HCT116 (cell line): ENCODE data around the gene FBH1. TPM values are rescaled to one million over a fixed set of nuclear protein-coding genes. Genes with fewer than 3 reads are reported as not detected.

Experiments
- ATAC-seq: fragments of 200-7000 bp; cut with Tn5 transposase; 2 replicates; pipeline ENCODE4 v1.9.1; 2020; ENCODE audit warnings: mild to moderate bottlenecking, moderate library complexity
- BruUV-seq: library from RNA; stranded (reverse); fragments of 400-500 nt; replicated peaks from 2 replicates; lab custom pipeline; 2021; lab: Mats Ljungman, UMichigan
- CTCF ChIA-PET: fragments of 300-600 bp; sonication (Branson Sonifier 250); formaldehyde crosslinking; loops from one replicate; lab custom pipeline; 2021; ENCODE audit warnings: antibody characterized with exemption; lab: Charles Lee
- POLR2A ChIA-PET: fragments of 300-600, 350-600 bp; sonication (Branson Sonifier 250); formaldehyde crosslinking; loops from one replicate; lab custom pipeline; 2021; ENCODE audit warnings: antibody characterized with exemption; lab: Charles Lee
- RAD21 ChIA-PET, 2 experiments: fragments of 300-600 bp; sonication (Branson Sonifier 250); formaldehyde crosslinking; loops; one replicate each; lab custom pipeline; 2023; ENCODE audit warnings: low total read pairs in 2 of 2; ENCODE audit not compliant: uncharacterized antibody in 2 of 2, unreplicated experiment in 2 of 2, low non-redundant PET in 1 of 2; lab: Charles Lee
- DNase-seq: peaks from one replicate; pipeline ENCODE4 v3.0.0-alpha.2; 2010; ENCODE audit warnings: low read depth, low spot score
- H2AFZ ChIP-seq: fragments of 200-600 bp; shearing (Covaris generic), sonication (generic); 2 replicates; pipeline ENCODE4 v1.6.1; 2017; ENCODE audit warnings: low read depth, mixed run types, mixed read lengths, antibody characterized with exemption, low read length; ENCODE audit not compliant: poor library complexity, severe bottlenecking
- H3K27ac ChIP-seq: 2 replicates; pipeline ENCODE4 v1.5.1; 2012; ENCODE audit warnings: low read depth, low read length
- H3K27me3 ChIP-seq: fragments of 200-600 bp; sonication (generic); 2 replicates; pipeline ENCODE4 v1.6.1; 2016; ENCODE audit warnings: mixed run types, low read length, mixed read lengths; ENCODE audit not compliant: insufficient read depth
- H3K36me3 ChIP-seq, 2 experiments: fragments of 200-500 bp in 1 of 2; fragments of 200-600 bp in 1 of 2; sonication (Bioruptor generic) in 1 of 2; sonication (generic) in 1 of 2; 2 replicates each; pipeline versions ENCODE4 v1.5.1 to v1.6.1; 2014 to 2016; ENCODE audit warnings: low read length in 2 of 2, inconsistent platforms in 1 of 2, mixed read lengths in 1 of 2, mixed run types in 1 of 2; ENCODE audit not compliant: insufficient read depth in 2 of 2, control insufficient read depth in 1 of 2
- H3K4me1 ChIP-seq, 2 experiments: fragments of 200-600 bp in 1 of 2; sonication (generic) in 1 of 2; 2 replicates each; pipeline versions ENCODE4 v1.5.1 to v1.6.1; 2012 to 2017; ENCODE audit warnings: low read length in 2 of 2, inconsistent platforms in 1 of 2, mild to moderate bottlenecking in 1 of 2, mixed read lengths in 1 of 2, mixed run types in 1 of 2, moderate library complexity in 1 of 2; ENCODE audit not compliant: insufficient read depth in 2 of 2, control insufficient read depth in 1 of 2
- H3K4me2 ChIP-seq: fragments of 200-600 bp; sonication (generic); 2 replicates; pipeline ENCODE4 v1.6.1; 2017; ENCODE audit warnings: mixed run types, low read length, mixed read lengths
- H3K4me3 ChIP-seq, 2 experiments: fragments of 200-600 bp in 1 of 2; sonication (generic) in 1 of 2; replicated peaks in 1 of 2; 2 replicates each; pipeline ENCODE4 v1.5.1; 2011 to 2016; ENCODE audit warnings: low read length in 2 of 2, control low read depth in 1 of 2, low read depth in 1 of 2, mild to moderate bottlenecking in 1 of 2, mixed read lengths in 1 of 2, mixed run types in 1 of 2
- H3K79me2 ChIP-seq: fragments of 200-600 bp; sonication (generic); 2 replicates; pipeline ENCODE4 v1.6.1; 2017; ENCODE audit warnings: mild to moderate bottlenecking, mixed run types, low read length, moderate library complexity, mixed read lengths; ENCODE audit not compliant: insufficient read depth
- H3K9ac ChIP-seq: fragments of 200-600 bp; sonication (generic); 2 replicates; pipeline ENCODE4 v1.6.1; 2016; ENCODE audit warnings: low read length, mixed read lengths
- H3K9me2 ChIP-seq: fragments of 200-600 bp; sonication (generic), shearing (Covaris generic); 2 replicates; pipeline ENCODE4 v1.6.1; 2017; ENCODE audit warnings: mixed run types, mild to moderate bottlenecking, moderate library complexity; ENCODE audit not compliant: insufficient read depth
- H3K9me3 ChIP-seq, 2 experiments: fragments of 200-500 bp in 1 of 2; fragments of 200-600 bp in 1 of 2; sonication (Bioruptor generic) in 1 of 2; sonication (generic) in 1 of 2; 2 replicates each; pipeline ENCODE4 v1.6.1; 2014 to 2017; ENCODE audit warnings: low read length in 2 of 2, mixed read lengths in 2 of 2, inconsistent platforms in 1 of 2, low read depth in 1 of 2, mild to moderate bottlenecking in 1 of 2, mixed run types in 1 of 2, moderate library complexity in 1 of 2; ENCODE audit not compliant: control insufficient read depth in 1 of 2, insufficient read depth in 1 of 2
- H4K20me1 ChIP-seq: fragments of 200-600 bp; sonication (generic), shearing (Covaris generic); 2 replicates; pipeline ENCODE4 v1.6.1; 2017; ENCODE audit warnings: mixed run types, mild to moderate bottlenecking, moderate library complexity; ENCODE audit not compliant: insufficient read depth
- CBX3 ChIP-seq: IDR thresholded peaks from 2 replicates; pipeline ENCODE4 v1.6.1; 2012; ENCODE audit warnings: low read depth
- CEBPB ChIP-seq: IDR thresholded peaks from 2 replicates; pipeline ENCODE4 v1.6.1; 2012; ENCODE audit warnings: low read depth
- CTCF ChIP-seq, 3 experiments: fragments of 200-600 bp in 1 of 3; sonication (generic) in 1 of 3; IDR thresholded peaks in 2 of 3; conservative IDR thresholded peaks in 1 of 3; 2 replicates each; pipeline ENCODE4 v1.5.1; 2012 to 2017; ENCODE audit warnings: low read depth in 2 of 3, low read length in 2 of 3, antibody characterized with exemption in 1 of 3, borderline replicate concordance in 1 of 3, control low read depth in 1 of 3, mild to moderate bottlenecking in 1 of 3, mixed read lengths in 1 of 3, mixed run types in 1 of 3, moderate library complexity in 1 of 3; ENCODE audit not compliant: insufficient read depth in 1 of 3
- EZH2 ChIP-seq: fragments of 200-600 bp; sonication (generic); IDR thresholded peaks from 2 replicates; pipeline ENCODE4 v1.6.1; 2017; ENCODE audit warnings: antibody characterized with exemption, mixed run types
- EZH2phosphoT487 ChIP-seq: fragments of 200-600 bp; IDR thresholded peaks from 2 replicates; pipeline ENCODE4 v1.6.1; 2018; ENCODE audit warnings: antibody characterized with exemption, borderline replicate concordance
- JUND ChIP-seq: IDR thresholded peaks from 2 replicates; pipeline ENCODE4 v1.6.1; 2012
- POLR2A ChIP-seq: IDR thresholded peaks from 2 replicates; pipeline ENCODE4 v1.7.0; 2011; ENCODE audit warnings: borderline replicate concordance; ENCODE audit not compliant: insufficient read depth, insufficient read length; ENCODE audit errors: extremely low read depth
- POLR2AphosphoS5 ChIP-seq: IDR thresholded peaks from 2 replicates; pipeline ENCODE4 v1.6.1; 2011; ENCODE audit warnings: mild to moderate bottlenecking, low read depth, low read length, moderate library complexity
- RAD21 ChIP-seq: IDR thresholded peaks from 2 replicates; pipeline ENCODE4 v1.6.1; 2012; ENCODE audit warnings: low read depth, mild to moderate bottlenecking
- SIN3A ChIP-seq: IDR thresholded peaks from 2 replicates; pipeline ENCODE4 v1.6.1; 2012; ENCODE audit warnings: low read depth
- SP1 ChIP-seq: IDR thresholded peaks from 2 replicates; pipeline ENCODE4 v1.6.1; 2012; ENCODE audit warnings: low read depth
- SRF ChIP-seq: IDR thresholded peaks from 2 replicates; pipeline ENCODE4 v1.6.1; 2012; ENCODE audit warnings: low read depth
- TCF7L2 ChIP-seq: IDR thresholded peaks from 2 replicates; pipeline ENCODE4 v1.7.0; 2011; ENCODE audit warnings: borderline replicate concordance, inconsistent platforms; ENCODE audit not compliant: insufficient read depth, insufficient read length; ENCODE audit errors: extremely low read depth
- YY1 ChIP-seq: IDR thresholded peaks from 2 replicates; pipeline ENCODE4 v1.6.1; 2011; ENCODE audit warnings: low read length, low read depth, moderate library complexity, mild to moderate bottlenecking; ENCODE audit not compliant: insufficient replicate concordance; ENCODE audit errors: extremely low read depth
- ZBTB33 ChIP-seq: IDR thresholded peaks from 2 replicates; pipeline ENCODE4 v1.6.1; 2011; ENCODE audit warnings: mild to moderate bottlenecking, low read length, moderate library complexity; ENCODE audit not compliant: insufficient replicate concordance; ENCODE audit errors: extremely low read depth
- ZFX ChIP-seq: fragments of 450-650 bp; IDR thresholded peaks from 2 replicates; pipeline ENCODE4 v1.6.1; 2017
- ZNF274 ChIP-seq: fragments of 200-500 bp; sonication (Bioruptor generic); IDR thresholded peaks from 2 replicates; pipeline ENCODE4 v1.6.1; 2014; ENCODE audit warnings: mild to moderate bottlenecking, low read depth, low read length, inconsistent platforms
- intact Hi-C: fragments of 100-400 bp; cut with micrococcal nuclease; formaldehyde crosslinking; loops from 2 replicates; pipeline ENCODE4 v1.10.0; 2022
- total RNA-seq: library from RNA; stranded (reverse); gene quantifications from one replicate; pipeline ENCODE4 v1.2.1, GENCODE V29; 2021; ENCODE audit not compliant: unreplicated experiment
- TF ChIP-seq, protein P1 (sequence below): IDR thresholded peaks from 2 replicates; pipeline ENCODE4 v1.6.1; 2012
- TF ChIP-seq, protein P2 (sequence below): IDR thresholded peaks from 2 replicates; pipeline ENCODE4 v1.6.1; 2012

FBH1 gene
- total RNA-seq, 1 experiment from 2014 or later = 70.2 TPM

GRCh38 chr10:5900247-5900646, 10.2 kb downstream of the FBH1 start:
- H3K27ac ChIP-seq = no peak overlapping the region
- POLR2A ChIA-PET = interaction anchor here (0.9 kb wide), 1 partner anchor 10 kb away, joined by 4 read pairs; the partner anchor contains the start of genes ANKRD16 and FBH1

More at GRCh38 chr10:5900247-5900646, 10.2 kb downstream of the FBH1 start:
- no peak for DNase-seq
- intact Hi-C loops = no loop called here
- BruUV-seq = no TSS peak
- no peak for ATAC-seq
- Histone ChIP-seq H3K79me2 (peaks cover 4% of the 10 kb centered on the region; the same call in 1 of the 2 replicates), H3K27me3 (no peaks in the 10 kb centered on the region), H3K9ac (no peak overlapping the region), H3K4me1 (no peaks in the 10 kb centered on the region), H2AFZ (no peak overlapping the region), H3K36me3 (peaks cover 3 to 21% of the 10 kb centered on the region in 2 experiments; a peak in 2 of 4 replicates), H3K9me3 (peaks cover 0 to 3% of the 10 kb centered on the region in 2 experiments; a peak in 1 of 4 replicates), H3K9me2 (no peaks in the 10 kb centered on the region), H4K20me1 (no peaks in the 10 kb centered on the region), H3K4me2 (no peak overlapping the region), H3K4me3 (no peak overlapping the region)
- ChIA-PET CTCF (interaction anchor here (0.7 kb wide), 1 partner anchor 993 kb away, joined by 3 read pairs; no protein-coding TSS in a partner anchor), RAD21 (interaction anchor here in 1 of 2 experiments (1.2 kb wide), 1 partner anchor 10 kb away, joined by 3 read pairs; the partner anchor contains the start of genes ANKRD16 and FBH1)
- TF ChIP-seq POLR2AphosphoS5 = no peak
- no peak for TF ChIP-seq CEBPB
- no peak for TF ChIP-seq EZH2
- TF ChIP-seq RAD21 = no peak
- TF ChIP-seq, protein P1, sequence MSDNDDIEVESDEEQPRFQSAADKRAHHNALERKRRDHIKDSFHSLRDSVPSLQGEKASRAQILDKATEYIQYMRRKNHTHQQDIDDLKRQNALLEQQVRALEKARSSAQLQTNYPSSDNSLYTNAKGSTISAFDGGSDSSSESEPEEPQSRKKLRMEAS = no peak
- no peak for TF ChIP-seq TCF7L2
- no peak for TF ChIP-seq ZFX
- TF ChIP-seq YY1 = no peak
- TF ChIP-seq ZNF274 = no peak
- no peak for TF ChIP-seq JUND
- no peak for TF ChIP-seq CBX3
- no peak for TF ChIP-seq EZH2phosphoT487
- TF ChIP-seq SP1 = no peak
- TF ChIP-seq POLR2A = no peak
- TF ChIP-seq SIN3A = no peak
- TF ChIP-seq CTCF (IDR thresholded peaks at IDR 0.05 in 2 of 3, conservative IDR thresholded peaks at IDR 0.05 in 1 of 3; ENCODE audit: borderline replicate concordance in 1 of 3, insufficient read depth in 1 of 3, low read depth in 2 of 3, low read length in 2 of 3) = no peak
- TF ChIP-seq ZBTB33 = no peak
- TF ChIP-seq, protein P2, sequence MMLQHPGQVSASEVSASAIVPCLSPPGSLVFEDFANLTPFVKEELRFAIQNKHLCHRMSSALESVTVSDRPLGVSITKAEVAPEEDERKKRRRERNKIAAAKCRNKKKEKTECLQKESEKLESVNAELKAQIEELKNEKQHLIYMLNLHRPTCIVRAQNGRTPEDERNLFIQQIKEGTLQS = no peak
- TF ChIP-seq SRF = no peak
